IMR-90 (cell line): ENCODE measurements around the gene CAMTA1. TPM values are rescaled to one million over a fixed set of nuclear protein-coding genes. Genes with fewer than 3 reads are reported as not detected.

ENCODE experiments used
- ATAC-seq: fragments of 200-7000 bp; cut with Tn5 transposase; 2 replicates; pipeline ENCODE4 v1.9.1; 2020; ENCODE audit warnings: low read depth, mild to moderate bottlenecking, moderate library complexity
- BruUV-seq: library from RNA; stranded (reverse); fragments of 400-500 nt; replicated peaks from 2 replicates; lab custom pipeline; 2021; lab: Mats Ljungman, UMichigan
- CTCF ChIA-PET: fragments of 300-600 bp; formaldehyde crosslinking; extraction: SDS; loops from one replicate; lab custom pipeline; 2021; ENCODE audit warnings: antibody characterized with exemption; lab: Yijun Ruan, JAX
- POLR2A ChIA-PET: fragments of 300-600 bp; sonication (Branson Sonifier 250); formaldehyde crosslinking; loops from one replicate; lab custom pipeline; 2022; ENCODE audit warnings: antibody characterized with exemption; ENCODE audit not compliant: unreplicated experiment; lab: Charles Lee
- DNase-seq: peaks from one replicate; pipeline ENCODE4 v3.0.0; 2013
- H2AFZ ChIP-seq: replicated peaks from 2 replicates; pipeline ENCODE3; 2013; ENCODE audit warnings: low read length, mild to moderate bottlenecking; ENCODE audit not compliant: poor library complexity
- H2AK5ac ChIP-seq: 2 replicates; pipeline ENCODE4 v1.6.1; 2013; ENCODE audit warnings: low read depth, low read length, inconsistent platforms
- H2AK9ac ChIP-seq: replicated peaks from 2 replicates; pipeline ENCODE3; 2013; ENCODE audit warnings: mild to moderate bottlenecking, low read depth, low read length, moderate library complexity; ENCODE audit not compliant: poor library complexity
- H2BK120ac ChIP-seq: 2 replicates; pipeline ENCODE4 v1.6.1; 2013; ENCODE audit warnings: low read depth, low read length, inconsistent platforms
- H2BK15ac ChIP-seq: 3 replicates; pipeline ENCODE4 v1.6.1; 2013; ENCODE audit warnings: low read depth, low read length, inconsistent platforms
- H2BK20ac ChIP-seq: 2 replicates; pipeline ENCODE4 v1.6.1; 2013; ENCODE audit warnings: low read depth, mild to moderate bottlenecking, inconsistent platforms, low read length, moderate library complexity
- H2BK5ac ChIP-seq: 2 replicates; pipeline ENCODE4 v1.6.1; 2013; ENCODE audit warnings: mild to moderate bottlenecking, low read depth, low read length, inconsistent platforms; ENCODE audit not compliant: poor library complexity, severe bottlenecking
- H3K14ac ChIP-seq: replicated peaks from 2 replicates; pipeline ENCODE4 v1.6.1; 2013; ENCODE audit warnings: low read depth, low read length, inconsistent platforms
- H3K18ac ChIP-seq: 2 replicates; pipeline ENCODE4 v1.6.1; 2013; ENCODE audit warnings: low read depth, low read length, control low read depth
- H3K23ac ChIP-seq: 2 replicates; pipeline ENCODE4 v1.6.1; 2013; ENCODE audit warnings: low read depth, low read length, inconsistent platforms
- H3K27ac ChIP-seq: 2 replicates; pipeline ENCODE4 v1.5.1; 2013; ENCODE audit warnings: mild to moderate bottlenecking, control low read depth, low read length; ENCODE audit not compliant: insufficient read depth
- H3K27me3 ChIP-seq: 2 replicates; pipeline ENCODE4 v1.6.1; 2013; ENCODE audit warnings: low read length; ENCODE audit not compliant: control insufficient read depth, insufficient read depth
- H3K36me3 ChIP-seq: 2 replicates; pipeline ENCODE4 v1.6.1; 2013; ENCODE audit warnings: low read length, mixed read lengths; ENCODE audit not compliant: control insufficient read depth, insufficient read depth
- H3K4ac ChIP-seq: 2 replicates; pipeline ENCODE4 v1.6.1; 2013; ENCODE audit warnings: low read depth, low read length, inconsistent platforms
- H3K4me1 ChIP-seq: 2 replicates; pipeline ENCODE4 v1.6.1; 2013; ENCODE audit warnings: low read length, mixed read lengths; ENCODE audit not compliant: control insufficient read depth, insufficient read depth
- H3K4me2 ChIP-seq: 2 replicates; pipeline ENCODE4 v1.6.1; 2013; ENCODE audit warnings: low read depth, mild to moderate bottlenecking, control low read depth, low read length, moderate library complexity
- H3K4me3 ChIP-seq: 2 replicates; pipeline ENCODE4 v1.5.1; 2013; ENCODE audit warnings: low read depth, mild to moderate bottlenecking, control low read depth, low read length, moderate library complexity; ENCODE audit not compliant: insufficient read depth
- H3K56ac ChIP-seq: 2 replicates; pipeline ENCODE4 v1.6.1; 2013; ENCODE audit warnings: low read length, inconsistent platforms; ENCODE audit not compliant: insufficient read depth; ENCODE audit errors: extremely low read depth
- H3K79me1 ChIP-seq, 2 experiments: 2 replicates each; pipeline ENCODE4 v1.6.1; 2013; ENCODE audit warnings: low read length in 2 of 2, inconsistent platforms in 1 of 2, low read depth in 1 of 2
- H3K9ac ChIP-seq: 2 replicates; pipeline ENCODE4 v1.6.1; 2013; ENCODE audit warnings: low read depth, low read length, control low read depth
- H3K9me1 ChIP-seq: 2 replicates; pipeline ENCODE4 v1.6.1; 2013; ENCODE audit warnings: low read length, inconsistent platforms; ENCODE audit not compliant: insufficient read depth
- H3K9me3 ChIP-seq: 2 replicates; pipeline ENCODE4 v1.6.1; 2013; ENCODE audit warnings: low read length; ENCODE audit not compliant: control insufficient read depth, insufficient read depth
- H4K20me1 ChIP-seq: 2 replicates; pipeline ENCODE4 v1.6.1; 2013; ENCODE audit warnings: low read length, inconsistent platforms; ENCODE audit not compliant: insufficient read depth
- H4K5ac ChIP-seq: 2 replicates; pipeline ENCODE4 v1.6.1; 2013; ENCODE audit warnings: mild to moderate bottlenecking, low read depth, low read length, control low read depth
- H4K8ac ChIP-seq, 2 experiments: 2 replicates each; pipeline ENCODE4 v1.6.1; 2013; ENCODE audit warnings: low read depth in 2 of 2, low read length in 2 of 2, control low read depth in 1 of 2, inconsistent platforms in 1 of 2
- H4K91ac ChIP-seq: 2 replicates; pipeline ENCODE4 v1.6.1; 2013; ENCODE audit warnings: low read depth, low read length, inconsistent platforms; ENCODE audit not compliant: insufficient read depth
- BHLHE40 ChIP-seq: fragments of 150-350 bp; IDR thresholded peaks from 2 replicates; pipeline ENCODE4 v1.6.1; 2016; ENCODE audit warnings: mild to moderate bottlenecking, low read depth, low read length
- WGBS, 2 experiments: methylation state at CpG; one replicate each; pipeline versions ENCODE4 v1.1.5 to v1.1.7; 2013; ENCODE audit warnings: missing lambda C conversion rate in 2 of 2; ENCODE audit not compliant: insufficient read length in 1 of 2; ENCODE audit errors: extremely low coverage in 2 of 2; 5-methylcytosine and 5-hydroxymethylcytosine counted together
- dilution Hi-C: fragments of 300-500 bp; cut with HindIII; formaldehyde crosslinking; loops from one replicate; pipeline ENCODE4 v1.14.3; 2018; ENCODE audit warnings: low sequenced_read_pairs; ENCODE audit not compliant: unreplicated experiment
- in situ Hi-C: fragments of 300-500 bp; cut with MboI; formaldehyde crosslinking; loops from 3 replicates; pipeline ENCODE4 v1.14.3; 2019; ENCODE audit warnings: low sequenced_read_pairs, inconsistent platforms, mixed read lengths
- intact Hi-C: fragments of 100-400 bp; cut with micrococcal nuclease; formaldehyde crosslinking; loops from 2 replicates; pipeline ENCODE4 v1.10.0; 2022
- polyA plus RNA-seq, 3 experiments: library from polyadenylated mRNA; depleted of rRNA; stranded (reverse); fragments of >200 nt; gene quantifications; 2 replicates each; pipeline ENCODE4 v1.2.3, GENCODE V29; 2012; ENCODE audit warnings: low replicate concordance in 1 of 3
- total RNA-seq: library from RNA; depleted of rRNA; stranded (reverse); fragments of >200 nt; gene quantifications from 2 replicates; pipeline ENCODE4 v1.2.3, GENCODE V29; 2012

CAMTA1 gene
- total and polyA plus RNA-seq, 2 of the 4 experiments (the other 2 are of a cell fraction) = 35.5 to 74.3 TPM

GRCh38 chr1:7606096-7606495 lies 820.8 kb downstream of the CAMTA1 start:
- no peaks in the 10 kb centered on the region for H3K79me1 ChIP-seq
- H2AK9ac ChIP-seq = no peak overlapping the region
- H4K5ac ChIP-seq = no peak overlapping the region
- ATAC-seq (no peak), DNase-seq (no peak)
- no peak overlapping the region for H3K27ac ChIP-seq
- 58% methylated on average over 2 of the region's 4 CpGs; no CpG with 5 or more reads in 1 of the 2 experiments for WGBS, 2 experiments
- no peak overlapping the region for H2BK5ac ChIP-seq
- dilution Hi-C loops (no loop called here), intact Hi-C loops (no loop called here), in situ Hi-C loops (no loop called here)
- H3K4me3 ChIP-seq = no peak overlapping the region
- no peak for TF ChIP-seq BHLHE40
- H3K23ac ChIP-seq = no peak overlapping the region
- no peak overlapping the region for H4K91ac ChIP-seq
- no peak overlapping the region for H3K4ac ChIP-seq
- H3K4me1 ChIP-seq = no peaks in the 10 kb centered on the region
- H2AFZ ChIP-seq = no peak overlapping the region
- no peaks in the 10 kb centered on the region; the same call in 1 of the 2 replicates for H3K9me3 ChIP-seq
- POLR2A ChIA-PET = no interaction called here
- H4K20me1 ChIP-seq = no peaks in the 10 kb centered on the region
- H3K4me2 ChIP-seq = no peak overlapping the region
- no peak overlapping the region for H3K14ac ChIP-seq
- H2BK15ac ChIP-seq = no peak overlapping the region
- H3K27me3 ChIP-seq = peaks cover 5% of the 10 kb centered on the region; the same call in 1 of the 2 replicates
- H3K18ac ChIP-seq = no peak overlapping the region
- H4K8ac ChIP-seq = no peak overlapping the region
- H2BK120ac ChIP-seq = no peak overlapping the region
- H3K9me1 ChIP-seq = no peaks in the 10 kb centered on the region
- no TSS peak for BruUV-seq
- H3K36me3 ChIP-seq = no peaks in the 10 kb centered on the region
- H3K56ac ChIP-seq = no peak overlapping the region
- no peak overlapping the region for H2AK5ac ChIP-seq
- H2BK20ac ChIP-seq = no peak overlapping the region
- no peak overlapping the region for H3K9ac ChIP-seq
- CTCF ChIA-PET = no interaction called here
